Ecto neural progenitor cell (in vitro differentiated cells): ENCODE results near the gene SH3BP2.

Source experiments
- DNase-seq: peaks from one replicate; pipeline ENCODE4 v3.0.0-alpha.2; 2018; ENCODE audit warnings: low spot score

The SH3BP2 gene

DNA sequence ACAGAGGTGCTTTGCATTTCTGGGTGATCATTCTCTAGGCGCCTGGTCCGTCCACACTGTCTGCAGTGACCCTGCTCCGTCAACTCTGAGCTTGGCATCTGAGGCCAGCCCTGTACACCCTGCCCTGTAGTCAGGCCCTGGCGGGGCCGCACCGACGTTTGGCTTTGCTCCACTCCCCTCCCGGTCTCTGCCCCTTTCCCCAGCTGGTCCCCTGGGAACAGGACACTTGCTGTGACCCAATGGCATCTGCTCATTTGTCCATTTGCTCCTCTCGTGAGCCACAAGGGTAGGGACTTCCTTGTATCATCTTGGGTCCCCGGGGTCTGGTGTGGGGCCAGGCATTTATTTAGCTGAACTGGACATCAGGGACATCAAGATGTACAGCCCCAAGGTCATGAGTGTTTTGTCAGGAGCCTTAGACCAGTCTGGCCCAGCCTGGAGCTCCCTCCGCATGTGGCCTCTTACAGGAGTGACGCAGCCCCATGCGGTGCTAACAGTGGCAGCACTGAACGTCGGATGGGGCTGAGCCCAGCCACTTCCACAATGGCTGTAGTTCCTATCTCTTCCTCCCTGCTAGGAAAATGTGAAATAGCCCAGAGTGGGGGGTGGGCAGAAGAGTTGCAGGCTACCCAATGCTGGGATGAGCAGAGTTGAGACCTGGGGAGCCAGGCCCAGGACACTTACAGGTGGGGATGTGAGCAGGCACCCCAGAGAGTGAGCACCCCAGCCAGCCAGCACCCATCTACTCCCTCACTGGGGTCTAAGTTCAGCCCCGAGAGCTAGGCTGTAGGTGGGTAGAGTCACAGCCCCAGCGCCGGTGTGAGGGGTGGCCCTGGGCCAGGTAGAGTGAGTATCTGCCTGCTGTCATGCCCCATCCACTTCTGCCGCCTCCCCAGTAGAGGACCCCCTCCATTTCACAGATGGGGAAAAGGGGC, 2.0 kb upstream of the SH3BP2 start:
- DNase-seq: no peak

DNA sequence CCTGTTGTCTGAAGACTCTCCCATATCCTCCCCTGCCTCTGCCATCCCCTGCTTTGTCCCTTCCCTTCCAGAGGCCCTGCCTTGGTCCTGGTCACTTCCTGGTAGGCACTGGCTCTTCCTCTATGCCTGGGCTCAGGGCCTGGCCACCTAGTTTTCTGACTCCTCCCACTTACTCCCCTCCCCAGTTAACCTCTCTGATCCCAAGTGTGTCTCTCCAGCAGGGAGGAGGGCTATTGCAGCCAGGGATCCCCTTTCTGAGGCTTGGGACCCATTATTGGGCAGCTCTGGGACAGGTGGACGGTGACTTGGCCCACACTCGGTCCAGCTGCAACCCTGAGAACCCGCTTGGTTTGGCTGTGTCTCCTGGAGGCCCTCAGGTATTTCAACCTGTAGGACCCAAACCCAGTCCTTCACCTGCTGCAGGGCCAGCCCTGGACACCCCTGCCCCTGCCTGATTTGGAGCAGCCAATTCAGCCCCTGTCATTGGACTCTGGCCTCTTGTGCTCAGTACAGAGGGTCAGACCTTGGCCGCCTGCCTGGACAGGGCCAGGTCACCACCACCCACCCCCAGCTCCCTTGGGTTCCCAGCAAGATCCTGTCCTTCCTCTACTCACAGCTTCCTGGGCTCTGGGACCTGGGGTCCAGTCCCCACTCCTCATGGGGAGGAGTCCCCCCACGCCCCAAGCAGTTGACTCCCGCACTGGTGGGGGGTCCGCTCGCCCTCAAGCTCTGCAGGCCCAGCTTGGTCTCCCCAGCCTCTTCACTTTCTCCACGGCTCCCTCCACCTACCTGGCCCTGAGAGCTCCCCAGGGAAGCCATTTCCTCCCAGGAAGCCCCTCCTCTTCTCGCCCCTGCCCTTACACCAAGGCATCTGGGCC, 1.1 kb upstream of the SH3BP2 start:
- peak; percentile 50 for DNase-seq

DNA sequence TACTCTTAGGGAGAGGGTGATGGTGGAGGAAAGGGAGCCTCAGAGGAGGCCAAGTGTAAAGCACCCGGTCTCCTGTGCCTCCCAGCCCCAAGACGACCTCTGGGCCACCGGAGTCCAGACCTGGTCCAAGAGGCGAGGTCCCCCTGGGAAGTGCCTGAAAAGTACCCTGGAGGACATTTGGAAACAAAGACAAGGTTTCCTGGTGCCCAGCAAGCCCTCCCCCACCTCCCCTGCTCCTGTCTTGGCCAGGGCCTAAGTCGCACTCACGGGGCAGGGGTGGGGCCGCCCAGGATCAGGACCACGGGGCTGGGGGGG, 532 bp upstream of the SH3BP2 start:
- DNase-seq: no peak

DNA sequence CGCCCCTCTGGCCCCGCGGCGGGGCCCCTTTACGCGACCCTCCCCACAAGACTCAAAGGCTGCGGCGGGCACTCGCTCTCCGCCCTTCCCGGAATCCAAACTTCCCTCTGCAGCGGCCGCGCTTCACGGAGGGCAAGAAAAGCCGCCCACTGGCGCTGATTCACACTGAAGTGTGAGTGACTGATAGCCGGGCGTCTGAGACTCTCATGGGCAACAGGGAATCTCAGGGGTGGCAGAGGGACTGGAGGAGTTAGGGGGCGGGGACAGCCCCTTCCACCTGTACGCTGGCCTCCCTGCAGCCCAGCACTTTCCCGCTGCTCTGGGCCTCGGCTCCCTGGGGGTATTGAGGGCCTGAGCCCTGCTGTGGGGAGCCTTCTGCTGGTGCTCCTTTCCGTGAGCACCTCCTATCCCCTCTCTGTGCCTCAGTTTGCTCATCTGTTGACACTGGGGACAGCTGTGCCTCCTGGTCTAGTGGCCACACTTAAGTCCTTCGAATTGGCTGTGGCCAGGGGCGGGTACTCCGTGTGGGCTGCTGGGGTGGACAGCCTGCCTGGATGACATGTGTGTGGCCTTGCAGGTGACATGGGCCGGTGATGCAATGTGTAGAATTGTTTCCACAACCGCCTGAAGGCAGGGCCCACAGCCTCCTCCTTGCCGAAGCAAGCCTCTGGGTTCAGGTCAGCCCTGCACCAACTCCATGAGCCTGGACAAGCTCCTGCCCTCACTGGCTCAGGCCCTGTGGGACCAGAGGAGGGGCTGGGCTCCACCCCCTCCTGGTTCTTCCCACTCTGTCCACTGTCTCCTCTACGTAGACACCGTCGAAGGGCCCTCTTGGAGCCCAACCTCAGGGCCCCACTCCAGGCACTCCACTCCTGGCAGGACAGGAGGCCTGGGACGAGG, 951 bp downstream of the SH3BP2 start:
- DNase-seq: peak; percentile 49

DNA sequence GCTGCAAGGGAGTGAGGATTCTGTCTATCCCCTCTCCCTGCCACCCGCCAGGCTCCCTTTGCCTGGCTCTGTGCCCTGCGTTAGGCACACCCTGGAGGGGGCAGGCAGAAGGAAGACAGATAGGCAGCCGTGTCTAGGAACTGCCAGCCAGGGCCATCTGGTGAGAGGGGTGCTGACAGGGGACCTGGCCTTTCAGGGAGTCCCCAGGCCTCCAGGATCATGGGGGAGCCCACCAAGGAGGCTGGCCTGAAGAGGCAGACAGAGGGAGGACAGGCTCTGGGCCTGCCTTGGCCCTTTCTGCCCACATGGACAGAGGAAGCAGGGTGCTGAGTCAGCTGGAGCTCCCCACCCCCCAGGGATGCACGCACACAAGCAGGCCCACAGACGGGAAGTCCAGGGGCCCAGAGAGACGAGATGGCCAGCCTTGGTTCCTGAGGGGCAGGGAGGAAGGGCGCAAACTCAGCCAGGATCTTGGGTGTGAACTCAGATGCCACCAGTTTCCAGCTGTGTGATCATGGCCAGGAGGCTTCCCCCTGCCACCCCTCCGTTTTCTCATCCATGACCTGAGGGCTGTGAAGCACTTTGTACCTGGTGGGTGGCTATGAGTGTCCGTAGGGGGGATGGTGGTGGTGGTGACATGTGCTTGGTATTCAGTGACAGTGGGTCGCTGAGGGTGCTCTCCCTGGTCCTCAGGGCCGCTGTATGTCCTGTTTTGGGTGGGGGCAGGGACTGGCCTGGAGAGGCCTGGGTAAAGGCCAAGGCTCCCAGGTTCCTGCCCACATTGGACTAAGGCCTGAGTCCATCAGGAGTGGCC, 1.8 kb downstream of the SH3BP2 start:
- peak; percentile 46 for DNase-seq

DNA sequence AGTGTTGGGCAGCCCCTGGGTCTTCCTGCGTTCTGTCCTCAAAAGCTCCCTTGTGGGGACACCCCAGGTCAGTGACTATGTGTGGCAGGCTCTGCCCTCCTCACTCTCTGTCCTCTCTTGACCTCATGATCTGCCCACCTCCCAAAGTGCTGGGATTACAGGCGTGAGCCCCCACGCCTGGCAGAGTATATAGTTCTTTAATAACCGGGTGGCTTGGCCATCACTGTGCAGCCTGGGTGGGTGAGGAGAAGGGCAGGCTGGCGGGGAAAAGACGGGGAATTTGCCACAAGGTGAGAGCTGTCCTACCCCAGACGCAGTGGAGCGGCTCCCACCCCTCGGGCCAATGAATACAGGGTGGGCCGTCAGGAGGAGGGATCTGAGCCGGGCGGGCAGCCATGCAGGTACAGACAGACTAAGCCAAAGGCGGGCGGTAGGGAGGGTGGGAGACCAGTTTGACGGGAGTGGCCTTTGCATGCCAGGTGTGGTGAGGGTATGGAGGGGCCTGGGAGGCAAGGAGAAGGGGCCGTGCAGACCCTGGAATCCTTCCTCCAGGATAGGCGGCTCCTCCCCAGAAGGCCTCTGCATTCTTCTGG, 2.5 kb downstream of the SH3BP2 start:
- DNase-seq: no peak

DNA sequence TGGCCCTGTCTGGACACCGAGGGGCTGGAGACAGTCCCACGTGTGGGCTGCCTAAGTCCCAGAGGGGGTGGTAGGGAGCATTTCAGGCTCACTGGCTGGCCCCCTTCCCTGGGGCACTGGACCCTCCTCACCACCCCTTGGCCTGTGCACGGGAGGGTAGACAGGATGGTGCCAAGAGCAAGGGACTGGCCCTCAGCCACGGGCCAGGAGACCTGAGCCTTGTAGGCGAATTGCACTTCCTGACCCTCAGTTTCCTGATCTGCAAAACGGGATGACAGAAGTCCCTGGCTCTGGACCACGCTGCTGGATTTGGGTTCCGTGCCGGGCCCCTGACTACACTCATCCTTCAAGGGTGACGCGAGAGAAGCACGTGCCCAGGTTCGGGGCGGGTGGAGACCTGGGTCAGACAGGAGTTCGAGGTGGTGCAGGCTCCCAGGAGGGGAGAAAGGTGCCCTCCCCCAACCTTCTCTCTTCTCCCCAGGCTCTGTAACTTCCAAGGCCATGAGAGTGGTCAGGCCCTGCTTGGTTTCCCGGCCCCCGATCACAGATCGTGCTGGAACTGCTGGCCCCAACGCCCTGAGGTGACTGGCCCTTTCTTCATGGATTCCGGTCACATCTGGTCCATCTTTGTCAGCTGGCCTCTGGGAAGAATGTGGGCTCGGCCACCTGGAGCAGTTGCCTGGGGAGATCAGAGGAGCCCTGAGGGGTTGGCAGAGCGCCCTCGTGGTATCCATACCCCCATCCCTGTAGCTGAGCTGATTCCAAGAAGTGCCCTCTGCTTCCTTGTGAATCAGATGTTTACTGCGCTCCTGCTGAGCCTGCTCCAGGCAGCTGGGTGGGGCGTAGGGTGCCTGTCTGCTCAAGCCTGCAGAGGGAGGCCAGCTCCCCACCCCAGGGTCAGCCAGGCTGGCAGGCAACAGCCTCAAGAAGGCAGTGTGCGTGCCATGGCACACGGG, 3.3 kb downstream of the SH3BP2 start:
- DNase-seq: no peak

DNA sequence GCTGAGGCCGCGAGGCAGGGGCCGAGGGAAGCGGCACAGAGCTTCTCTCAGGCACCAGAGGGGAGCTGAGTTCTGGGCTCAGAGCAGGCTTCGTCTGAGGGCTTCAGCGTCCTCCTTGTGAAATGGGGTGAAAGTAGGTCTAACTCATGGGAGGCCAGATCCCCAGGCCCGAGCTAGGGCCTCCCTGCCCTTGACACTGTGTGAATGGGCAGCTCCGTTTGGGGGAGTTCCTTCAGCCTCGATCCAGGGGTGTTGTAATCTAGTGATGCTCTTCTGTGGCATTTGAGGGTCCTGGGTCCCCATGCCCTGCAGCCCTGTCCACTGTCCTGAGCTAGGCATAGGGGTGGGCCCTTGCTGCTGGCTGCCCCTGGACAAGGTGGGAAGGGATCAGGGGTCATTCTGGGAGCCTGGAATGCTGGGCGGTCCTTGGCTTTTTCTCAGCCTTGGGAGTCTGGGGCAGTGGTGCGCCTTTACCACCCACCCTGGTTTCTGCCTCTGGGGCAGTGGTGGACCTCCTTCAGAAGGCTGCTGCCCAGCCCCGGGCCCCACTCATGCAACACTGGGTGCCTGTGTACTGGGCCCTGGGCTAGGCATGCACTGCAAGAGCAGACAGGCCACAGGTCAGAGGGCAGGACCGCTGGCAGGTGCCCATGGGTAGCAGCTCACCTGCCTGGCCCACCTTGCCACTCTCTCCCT, 4.1 kb downstream of the SH3BP2 start:
- DNase-seq: no peak

DNA sequence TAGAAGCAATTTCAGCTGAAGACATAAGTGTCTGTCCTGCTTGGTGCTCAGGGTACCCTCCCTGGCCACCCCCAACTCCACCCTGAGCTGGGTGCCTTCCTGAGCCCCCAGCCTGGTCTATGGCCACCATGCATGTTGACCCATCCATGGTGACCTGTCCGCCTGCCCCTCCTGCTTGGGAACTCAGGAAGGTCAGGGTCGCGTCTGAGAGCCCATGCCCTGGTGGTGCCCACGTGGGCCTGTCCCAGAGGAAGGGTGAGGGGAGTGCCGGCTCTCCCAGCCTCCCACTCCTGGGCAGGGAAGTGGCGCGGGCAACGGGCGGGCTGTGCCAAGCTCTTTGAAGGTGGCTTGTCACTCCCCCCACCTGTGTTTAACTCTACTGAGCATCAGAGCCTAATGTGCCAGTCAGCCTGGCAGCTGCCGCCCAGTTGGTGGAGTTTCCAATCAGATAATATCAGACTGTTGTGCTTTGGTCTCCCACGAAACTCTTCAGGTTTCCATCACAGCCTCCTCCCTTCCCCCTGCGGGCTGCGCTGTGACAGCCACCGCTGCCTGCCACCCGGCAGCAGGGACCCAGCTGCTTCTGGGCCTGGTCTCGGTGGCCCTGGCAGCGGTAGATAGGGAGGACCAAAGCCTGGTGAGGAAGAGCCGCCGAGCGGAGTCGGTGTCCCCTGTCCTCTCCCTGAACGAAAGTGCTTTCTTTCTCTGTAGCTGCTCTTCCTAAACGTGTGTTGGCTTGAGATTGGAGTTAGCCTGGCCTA, 4.8 kb downstream of the SH3BP2 start:
- DNase-seq: no peak

DNA sequence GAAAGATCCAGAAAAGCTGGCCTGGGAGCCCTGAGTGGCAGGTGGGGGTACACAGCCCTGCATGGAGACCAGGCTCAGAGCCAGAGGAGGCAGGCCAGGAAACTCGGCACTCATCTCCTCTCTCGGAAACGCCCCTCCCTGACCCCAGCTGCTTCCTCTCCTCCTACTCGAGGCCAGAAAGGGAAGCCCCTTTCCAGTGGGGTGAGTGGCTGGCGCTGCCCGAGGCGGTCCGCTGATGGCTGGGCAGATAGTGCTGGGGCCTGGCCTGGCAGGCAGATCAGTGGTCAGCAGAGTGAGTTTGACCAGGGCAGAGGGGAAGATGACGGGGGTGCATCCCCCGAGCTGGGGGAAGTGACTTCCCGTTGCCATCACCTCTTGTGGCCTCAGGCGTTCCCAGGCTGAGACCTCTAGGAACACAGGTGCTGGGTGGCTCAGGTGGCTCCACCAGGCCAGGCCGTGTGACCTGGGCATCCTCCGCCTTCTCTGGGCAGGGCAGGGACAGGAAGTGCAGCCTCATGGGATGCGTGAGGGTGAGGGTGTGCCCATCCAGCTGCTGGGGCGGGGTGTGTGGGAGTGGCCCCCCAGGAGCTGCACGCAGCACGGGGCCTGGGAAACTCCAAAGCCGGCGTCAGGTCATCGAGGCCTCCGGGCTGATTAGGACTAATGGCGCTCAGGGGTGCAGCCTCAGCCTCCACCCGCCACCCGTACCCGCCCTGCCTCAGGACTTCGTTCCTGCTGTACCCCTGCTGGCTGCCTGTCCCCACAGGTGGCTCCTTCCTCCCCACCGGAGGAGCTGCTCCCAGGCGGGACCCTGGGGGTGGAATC, 5.7 kb downstream of the SH3BP2 start:
- DNase-seq: no peak

DNA sequence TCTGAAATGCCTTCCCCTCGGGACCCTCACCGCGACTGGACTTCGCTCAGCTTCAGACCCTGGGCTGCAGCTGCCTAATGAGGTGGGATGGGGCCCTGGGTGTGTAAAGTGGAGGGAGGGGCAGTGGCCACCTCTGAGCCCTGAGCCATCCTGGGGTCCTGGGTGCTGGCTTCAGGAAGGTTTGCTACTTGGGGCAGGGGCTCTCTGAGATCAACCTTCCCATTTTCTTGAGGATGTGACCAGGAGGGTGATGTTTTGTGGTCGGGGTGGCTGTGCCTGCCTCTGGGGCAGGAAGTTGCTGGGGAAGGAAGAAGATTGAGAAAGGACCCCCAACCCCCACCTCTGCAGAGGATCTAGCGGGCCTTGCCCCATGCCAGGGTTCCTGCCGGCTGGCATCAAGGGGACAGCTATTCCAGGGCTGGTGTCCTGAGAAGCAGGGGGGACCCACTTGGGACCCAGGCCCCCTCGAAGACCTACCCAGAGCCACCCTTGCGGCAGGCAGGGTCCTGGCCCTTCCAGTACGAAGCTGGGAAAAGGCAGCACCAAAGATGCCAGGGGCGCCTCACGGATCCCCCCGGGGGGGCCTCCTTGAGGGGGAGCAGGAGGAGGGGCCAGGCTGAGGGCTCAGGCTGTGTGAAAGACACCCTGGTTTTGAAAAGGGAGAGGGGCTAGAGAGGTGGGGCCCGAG, 6.5 kb downstream of the SH3BP2 start:
- no peak for DNase-seq

DNA sequence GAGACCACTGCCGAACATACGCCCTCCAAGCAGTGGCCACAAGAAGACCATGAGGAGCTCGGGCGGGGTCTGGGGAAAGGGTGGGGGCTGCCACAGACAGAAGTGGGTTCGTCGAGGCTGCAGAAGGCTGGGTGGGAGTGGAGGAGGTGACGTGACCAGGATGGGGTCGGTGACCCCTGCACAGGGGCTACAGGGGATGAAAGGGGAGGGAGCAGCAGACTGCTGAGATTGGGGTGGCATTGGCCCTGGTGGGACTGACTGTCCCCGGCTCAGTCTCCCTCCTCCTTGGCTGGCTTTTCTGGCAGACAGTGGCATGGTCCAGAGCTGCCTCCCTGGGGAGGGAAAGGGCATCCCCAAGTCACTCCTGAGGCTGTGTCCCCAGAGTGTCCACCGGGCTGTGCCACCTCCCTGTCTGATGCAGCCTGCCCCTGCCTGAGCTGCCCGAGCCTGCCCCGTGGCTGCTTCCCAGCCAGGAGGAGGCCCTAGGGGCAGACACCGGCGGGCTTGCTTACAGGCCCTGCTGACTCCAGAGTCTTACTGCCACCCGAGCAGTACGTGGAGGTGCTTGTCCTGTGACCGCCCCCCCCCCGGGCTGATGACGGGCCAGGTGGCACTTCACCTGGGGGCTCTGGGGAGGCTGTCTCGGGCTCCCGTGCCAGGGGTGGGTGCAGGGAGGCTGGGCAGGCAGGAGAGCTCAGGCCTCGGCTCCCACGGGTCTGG, 7.2 kb downstream of the SH3BP2 start:
- DNase-seq: no peak

DNA sequence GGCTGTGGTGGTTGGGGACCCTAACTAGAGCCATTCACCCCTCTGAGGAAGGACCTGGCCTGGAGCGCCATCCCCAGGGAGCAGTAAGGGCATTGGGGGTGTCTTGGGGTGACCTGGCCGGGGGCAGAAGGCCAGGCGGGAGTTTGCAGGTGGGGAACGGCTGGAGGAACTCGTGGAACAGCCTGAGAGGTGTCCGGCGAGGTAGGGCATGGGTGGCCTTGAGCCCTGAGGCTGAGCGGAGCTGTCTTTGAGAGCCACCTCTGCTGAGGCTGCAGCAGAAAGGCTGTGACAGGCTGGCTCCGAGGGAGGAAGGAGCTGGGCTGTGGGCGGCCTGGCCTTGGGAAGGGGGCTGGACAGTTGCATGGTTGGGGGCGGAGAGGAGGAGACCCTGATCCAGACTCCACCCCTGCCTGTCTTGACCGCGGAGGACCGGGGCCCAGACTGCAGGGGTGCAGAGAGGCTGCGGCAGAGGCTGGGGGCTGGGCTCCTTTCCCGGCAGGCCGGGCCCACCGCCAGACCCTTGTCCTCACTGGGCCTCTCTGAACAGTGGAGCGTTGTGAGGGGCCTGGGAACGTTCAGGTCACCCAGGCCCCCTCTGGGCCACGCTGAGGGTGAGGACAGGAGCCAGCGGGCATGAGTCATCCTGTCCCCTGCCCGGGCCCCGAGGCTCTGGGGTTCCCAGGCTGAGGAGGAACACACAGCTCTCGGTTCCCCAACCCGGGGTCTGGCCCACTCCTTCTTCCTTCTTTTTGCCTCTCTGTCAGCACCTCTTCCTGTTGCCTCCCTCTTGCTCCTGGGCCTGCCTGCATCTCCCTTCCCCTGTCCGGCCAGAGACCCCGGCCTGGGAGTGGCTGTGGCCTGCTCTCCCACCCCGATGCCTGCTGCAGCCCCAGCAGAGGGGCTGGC, 8.1 kb downstream of the SH3BP2 start:
- DNase-seq: peak; percentile 79

DNA sequence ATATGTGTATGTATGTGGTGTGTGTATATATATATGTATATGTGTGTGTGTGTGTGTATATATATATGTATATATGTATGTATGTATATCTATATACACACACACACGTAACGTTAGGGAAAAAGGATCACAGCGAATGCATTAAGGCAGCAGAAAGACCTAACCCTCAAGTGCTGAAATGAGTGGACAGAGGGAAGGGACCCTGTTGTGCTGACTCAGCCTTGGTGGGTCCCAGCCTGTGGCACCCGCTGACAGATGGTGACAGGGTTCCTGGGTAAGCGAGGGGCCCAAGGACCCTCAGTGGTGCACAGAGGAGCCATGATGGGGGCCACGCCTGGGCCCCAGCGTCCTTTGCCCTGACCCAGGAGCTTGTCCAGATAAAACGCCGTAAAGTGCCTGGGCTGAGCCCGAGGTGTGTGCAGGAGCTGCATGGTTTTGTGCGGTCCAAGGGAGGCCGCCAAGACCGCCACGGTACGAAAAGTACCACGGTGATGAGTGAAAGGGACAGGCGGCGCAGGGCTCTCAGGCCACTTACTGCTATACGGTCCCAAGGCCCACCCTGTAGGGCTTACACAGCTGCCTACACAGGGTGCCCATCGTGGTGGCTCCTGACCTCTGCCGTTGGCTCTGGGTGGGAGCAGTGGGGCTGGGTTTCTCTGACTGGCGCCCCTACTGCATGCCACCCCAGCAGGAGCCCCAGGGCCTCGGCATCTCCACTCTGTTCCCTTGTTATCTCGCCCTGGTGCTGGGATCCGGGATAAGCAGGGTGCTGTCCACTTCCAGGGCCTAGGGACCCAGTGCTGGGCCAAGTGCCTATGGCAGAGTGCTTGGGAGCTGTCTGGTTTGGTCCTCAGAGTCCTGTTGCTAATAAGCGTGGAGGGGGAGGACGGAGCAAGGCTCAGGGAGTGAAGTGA, 10.0 kb downstream of the SH3BP2 start:
- no peak for DNase-seq
